Natural killer cell treated with Interleukin-12 subunit alpha and Interleukin-12 subunit beta and Interleukin-15 and Interleukin-18, amount 100 ng/mL, for 72 hours (primary cell): Measurements from ENCODE around the gene GGN. TPM values are rescaled to one million over a fixed set of nuclear protein-coding genes. Genes with fewer than 3 reads are reported as not detected.
"Not testable (repeated sequence)": the region's sequence is repeated elsewhere in the genome, so short reads cannot be mapped to it uniquely, and the experiment has no call there.

ENCODE experiments used
- ATAC-seq, 2 donors: fragments of 150-1000 bp; cut with Tn5 transposase in 1 of 2; sonication (Bioruptor Pico), chemical (Tn5 transposase) in 1 of 2; 2 replicates each; pipeline ENCODE4 v1.10.0; 2021
- DNase-seq: peaks from one replicate; pipeline ENCODE4 v3.0.0; 2022; ENCODE audit warnings: low spot score
- H3K27ac Mint-ChIP-seq, 2 donors: 1 replicate in 1 of 2; 2 replicates in 1 of 2; pipeline ENCODE4 v1.8.0; 2022; ENCODE audit warnings: mixed read lengths in 2 of 2, mild to moderate bottlenecking in 1 of 2, moderate library complexity in 1 of 2
- H3K27me3 Mint-ChIP-seq, 2 donors: 1 replicate in 1 of 2; 2 replicates in 1 of 2; pipeline ENCODE4 v1.8.0; 2022; ENCODE audit warnings: mixed read lengths in 2 of 2
- H3K36me3 Mint-ChIP-seq: one replicate; pipeline ENCODE4 v1.8.0; 2022; ENCODE audit warnings: mixed read lengths
- H3K4me1 Mint-ChIP-seq, 2 donors: 1 replicate in 1 of 2; 2 replicates in 1 of 2; pipeline ENCODE4 v1.8.0; 2022; ENCODE audit warnings: low read depth in 2 of 2, mixed read lengths in 2 of 2, mild to moderate bottlenecking in 1 of 2
- H3K4me3 Mint-ChIP-seq: one replicate; pipeline ENCODE4 v1.8.0; 2022; ENCODE audit warnings: mixed read lengths
- H3K9me3 Mint-ChIP-seq: 2 replicates; pipeline ENCODE4 v1.8.0; 2022; ENCODE audit warnings: mixed read lengths
- total RNA-seq, 2 donors: library from RNA; stranded (reverse); gene quantifications; one replicate each; pipeline ENCODE4 v1.2.3, GENCODE V29; 2022

GGN gene
- total RNA-seq, 2 donors from 2014 or later: 0.24 TPM; not detected in 1

DNA sequence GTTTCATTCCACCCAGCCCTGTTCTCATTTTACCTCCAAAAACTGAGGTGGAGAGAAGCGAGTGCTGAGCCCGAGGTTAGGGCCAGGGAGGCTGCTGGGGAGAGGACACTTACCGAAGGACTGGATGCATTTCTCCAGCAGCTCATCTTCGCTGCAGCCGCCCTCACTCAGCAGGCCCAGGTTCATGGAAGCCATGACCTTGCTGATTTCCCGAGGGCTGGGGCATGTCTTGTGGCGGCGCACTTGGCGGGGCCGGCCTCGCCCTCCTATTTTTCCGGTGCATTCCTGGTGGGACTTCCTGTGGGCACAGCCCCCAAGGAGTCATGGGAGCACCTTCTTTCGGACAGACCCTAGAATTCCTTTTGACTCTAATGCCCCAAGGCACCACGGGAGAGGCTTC, 34.0 kb upstream of the GGN start:
- no peak for DNase-seq
- Mint-ChIP-seq H3K4me3 (no peak overlapping the region), H3K9me3 (no peaks in the 10 kb centered on the region), H3K27ac (no peak overlapping the region), H3K27me3 (peaks cover 0 to 4% of the 10 kb centered on the region in 2 donors), H3K36me3 (no peaks in the 10 kb centered on the region), H3K4me1 (peaks cover 20 to 24% of the 10 kb centered on the region in 2 donors)
- ATAC-seq: no peak

- Mint-ChIP-seq H3K4me1 (peaks cover 18% of the 10 kb centered on the region in 2 donors), H3K4me3 (no peak overlapping the region), H3K27me3 (peaks cover 0 to 2% of the 10 kb centered on the region in 2 donors), H3K9me3 (no peaks in the 10 kb centered on the region), H3K27ac (no peak overlapping the region), H3K36me3 (no peaks in the 10 kb centered on the region)
- ATAC-seq: no peak
- DNase-seq: no peak
Measured at GRCh38 chr19:38420935-38421334, 33.1 kb upstream of the GGN start.

- DNase-seq: peak; percentile 77
- Mint-ChIP-seq H3K36me3 (no peaks in the 10 kb centered on the region), H3K4me1 (peaks cover 13 to 18% of the 10 kb centered on the region in 2 donors), H3K4me3 (peak overlapping the region; percentile 74), H3K27me3 (no peaks in the 10 kb centered on the region), H3K27ac (peak overlapping the region; percentile 20 to 59), H3K9me3 (no peaks in the 10 kb centered on the region)
- ATAC-seq: peak; percentile 83 to 89
Measured at GRCh38 chr19:38417544-38418506, 30.0 kb upstream of the GGN start.

GRCh38 chr19:38417146-38417543, 29.3 kb upstream of the GGN start:
- peak overlapping the region; percentile 20 to 59 for H3K27ac Mint-ChIP-seq
- H3K36me3 Mint-ChIP-seq: no peaks in the 10 kb centered on the region
- no peaks in the 10 kb centered on the region for H3K9me3 Mint-ChIP-seq
- DNase-seq (no peak), ATAC-seq (no peak)
- H3K27me3 Mint-ChIP-seq: no peaks in the 10 kb centered on the region
- H3K4me1 Mint-ChIP-seq: peaks cover 13 to 18% of the 10 kb centered on the region in 2 donors
- H3K4me3 Mint-ChIP-seq: peak overlapping the region; percentile 74

- no peaks in the 10 kb centered on the region for H3K36me3 Mint-ChIP-seq
- no peaks in the 10 kb centered on the region for H3K27me3 Mint-ChIP-seq
- H3K4me1 Mint-ChIP-seq: peaks cover 13 to 19% of the 10 kb centered on the region in 2 donors
- ATAC-seq (no peak), DNase-seq (no peak)
- no peaks in the 10 kb centered on the region for H3K9me3 Mint-ChIP-seq
- no peak overlapping the region for H3K27ac Mint-ChIP-seq
- no peak overlapping the region for H3K4me3 Mint-ChIP-seq
Measured at GRCh38 chr19:38413416-38413815, 25.6 kb upstream of the GGN start.

GRCh38 chr19:38412961-38413360, 25.1 kb upstream of the GGN start:
- ATAC-seq: no peak
- Mint-ChIP-seq H3K9me3 (no peaks in the 10 kb centered on the region), H3K4me3 (no peak overlapping the region), H3K27ac (no peak overlapping the region), H3K4me1 (peaks cover 12 to 17% of the 10 kb centered on the region in 2 donors), H3K36me3 (no peaks in the 10 kb centered on the region), H3K27me3 (no peaks in the 10 kb centered on the region)
- no peak for DNase-seq

DNA sequence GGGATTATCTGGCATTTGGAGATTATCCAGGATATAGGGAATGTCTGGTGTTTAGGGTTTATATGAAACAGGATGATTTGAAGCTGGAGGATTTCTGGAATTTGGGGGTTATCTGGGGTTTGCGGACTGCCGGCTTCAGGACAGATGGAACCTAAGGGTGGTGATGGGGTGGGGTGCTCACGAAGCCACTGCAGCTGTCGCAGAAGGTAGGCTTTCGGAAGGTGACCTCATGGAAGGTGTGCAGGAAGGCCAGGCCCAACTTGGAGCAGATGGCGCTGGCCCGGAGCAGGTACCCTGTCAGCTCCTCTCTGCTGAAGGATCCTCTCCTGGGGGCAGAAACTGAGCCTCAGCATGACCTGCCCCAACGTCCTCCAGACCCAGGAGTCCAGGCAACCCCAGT, 24.7 kb upstream of the GGN start:
- H3K36me3 Mint-ChIP-seq: no peaks in the 10 kb centered on the region
- no peak overlapping the region for H3K4me3 Mint-ChIP-seq
- H3K9me3 Mint-ChIP-seq: no peaks in the 10 kb centered on the region
- no peak for DNase-seq
- H3K4me1 Mint-ChIP-seq: peaks cover 7 to 13% of the 10 kb centered on the region in 2 donors
- no peak overlapping the region for H3K27ac Mint-ChIP-seq
- ATAC-seq: no peak
- no peaks in the 10 kb centered on the region for H3K27me3 Mint-ChIP-seq

GRCh38 chr19:38411898-38412297, 24.1 kb upstream of the GGN start:
- H3K4me3 Mint-ChIP-seq, H3K27ac Mint-ChIP-seq, H3K27me3 Mint-ChIP-seq, ATAC-seq, H3K36me3 Mint-ChIP-seq, H3K4me1 Mint-ChIP-seq, DNase-seq, H3K9me3 Mint-ChIP-seq: not testable (repeated sequence)

DNA sequence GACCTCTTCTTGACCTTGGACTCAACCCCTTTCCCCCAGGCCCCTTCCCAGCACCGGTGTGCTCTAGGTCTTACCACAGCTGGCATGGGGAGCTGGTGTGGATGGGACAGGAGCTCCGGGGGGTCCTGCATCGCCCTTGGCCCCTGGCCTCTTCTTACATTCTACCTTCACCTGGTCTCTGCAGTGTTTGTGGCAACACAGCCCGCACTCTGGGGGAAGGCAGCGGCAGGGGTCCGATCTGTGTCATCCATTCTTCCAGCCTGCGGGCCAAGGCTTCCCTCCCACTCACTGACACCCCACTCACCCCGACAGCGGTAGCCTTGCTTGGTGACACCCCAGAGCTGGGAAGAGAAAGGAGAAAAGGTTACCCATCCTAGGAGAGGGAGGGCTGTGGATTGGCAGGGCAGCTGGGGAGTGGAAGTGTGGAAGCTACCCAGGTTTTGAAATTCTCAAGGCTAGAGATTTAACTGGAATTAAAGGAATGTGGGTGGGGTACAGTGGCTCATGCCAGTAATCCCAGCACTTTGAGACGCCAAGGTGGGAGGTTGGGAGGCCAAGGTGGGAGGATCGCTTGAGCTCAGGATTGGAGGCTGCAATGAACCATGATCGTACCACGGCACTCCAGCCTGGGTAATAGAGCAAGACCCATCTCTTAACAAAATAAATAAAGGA, 23.3 kb upstream of the GGN start:
- Mint-ChIP-seq H3K4me3 (no peak overlapping the region), H3K9me3 (no peaks in the 10 kb centered on the region), H3K36me3 (no peaks in the 10 kb centered on the region), H3K27me3 (no peaks in the 10 kb centered on the region), H3K27ac (no peak overlapping the region), H3K4me1 (peaks cover 0 to 3% of the 10 kb centered on the region in 2 donors)
- DNase-seq: no peak
- ATAC-seq: peak in 1 of 2 donors; percentile 32

DNA sequence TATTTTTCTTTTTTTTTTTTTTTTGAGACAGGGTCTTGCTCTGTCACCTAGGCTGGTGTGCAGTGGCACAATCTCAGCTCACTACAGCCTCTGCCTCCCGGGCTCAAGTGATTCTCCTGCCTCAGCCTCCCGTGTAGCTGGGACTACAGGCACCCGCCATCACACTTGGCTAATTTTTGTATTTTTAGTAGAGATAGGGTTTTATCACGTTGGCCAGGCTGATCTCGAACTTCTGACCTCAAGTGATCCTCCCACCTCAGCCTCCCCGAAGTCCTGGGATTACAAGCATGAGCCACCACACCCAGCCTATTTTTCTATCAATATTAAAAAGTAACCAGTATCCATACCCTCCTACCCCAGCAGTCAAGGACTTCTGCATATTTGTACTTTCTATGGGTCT, 22.6 kb upstream of the GGN start:
- not testable (repeated sequence) for H3K36me3 Mint-ChIP-seq, DNase-seq, H3K27me3 Mint-ChIP-seq, ATAC-seq, H3K27ac Mint-ChIP-seq, H3K9me3 Mint-ChIP-seq, H3K4me1 Mint-ChIP-seq, H3K4me3 Mint-ChIP-seq

GRCh38 chr19:38409631-38410133, 21.8 kb upstream of the GGN start:
- H3K27ac Mint-ChIP-seq: no peak overlapping the region

GRCh38 chr19:38405276-38405675, 17.4 kb upstream of the GGN start:
- no peaks in the 10 kb centered on the region for H3K9me3 Mint-ChIP-seq
- H3K36me3 Mint-ChIP-seq: no peaks in the 10 kb centered on the region
- ATAC-seq: no peak
- no peak for DNase-seq
- no peak overlapping the region for H3K27ac Mint-ChIP-seq
- H3K27me3 Mint-ChIP-seq: no peaks in the 10 kb centered on the region
- H3K4me3 Mint-ChIP-seq: peak overlapping the region; percentile 34
- H3K4me1 Mint-ChIP-seq: peaks cover 0 to 10% of the 10 kb centered on the region in 2 donors

More at GRCh38 chr19:38409631-38410133, 21.8 kb upstream of the GGN start:
- H3K36me3 Mint-ChIP-seq: no peaks in the 10 kb centered on the region
- H3K4me3 Mint-ChIP-seq: no peak overlapping the region
- no peaks in the 10 kb centered on the region for H3K9me3 Mint-ChIP-seq
- DNase-seq (no peak), ATAC-seq (no peak)
- peaks cover 0 to 3% of the 10 kb centered on the region in 2 donors for H3K4me1 Mint-ChIP-seq
- H3K27me3 Mint-ChIP-seq: no peaks in the 10 kb centered on the region

GRCh38 chr19:38404858-38405257, 17.0 kb upstream of the GGN start:
- H3K9me3 Mint-ChIP-seq: no peaks in the 10 kb centered on the region
- no peaks in the 10 kb centered on the region for H3K36me3 Mint-ChIP-seq
- DNase-seq: no peak
- H3K4me1 Mint-ChIP-seq: peaks cover 0 to 10% of the 10 kb centered on the region in 2 donors
- peaks cover 0 to 2% of the 10 kb centered on the region in 2 donors for H3K27me3 Mint-ChIP-seq
- no peak for ATAC-seq
- peak overlapping the region in 1 of 2 donors; percentile 53 for H3K27ac Mint-ChIP-seq
- H3K4me3 Mint-ChIP-seq: peak overlapping the region; percentile 34
